HAP-1 (cell line): Measurements from ENCODE around the gene FBXO42.
"Not testable (repeated sequence)": the region's sequence is repeated elsewhere in the genome, so short reads cannot be mapped to it uniquely, and the experiment has no call there.

Experiments
- DNase-seq, 2 experiments: peaks; one replicate each; pipeline ENCODE4 v3.0.0-alpha.2; 2016 to 2020; ENCODE audit warnings: low spot score in 2 of 2
- H3K27me3 ChIP-seq: fragments of 250-450 bp; sonication (Bioruptor Pico); 2 replicates; pipeline ENCODE4 v1.5.1; 2020; ENCODE audit warnings: low read depth, mild to moderate bottlenecking, moderate library complexity
- H3K36me3 ChIP-seq: fragments of 250-450 bp; sonication (Bioruptor Pico); replicated peaks from 2 replicates; pipeline ENCODE4 v1.5.1; 2020; ENCODE audit warnings: mild to moderate bottlenecking
- H3K4me1 ChIP-seq: fragments of 250-450 bp; sonication (Bioruptor Pico); 2 replicates; pipeline ENCODE4 v1.5.1; 2020; ENCODE audit warnings: mild to moderate bottlenecking
- H3K4me3 ChIP-seq: fragments of 250-450 bp; sonication (Bioruptor Pico); 2 replicates; pipeline ENCODE4 v1.5.1; 2020; ENCODE audit warnings: mild to moderate bottlenecking, moderate library complexity
- H3K9me3 ChIP-seq: fragments of 250-450 bp; sonication (Bioruptor Pico); 2 replicates; pipeline ENCODE4 v1.5.1; 2020; ENCODE audit warnings: mild to moderate bottlenecking, moderate library complexity
- in situ Hi-C: fragments of 300-500 bp; cut with MboI; formaldehyde crosslinking; loops from 3 replicates; pipeline ENCODE4 v1.14.3; 2020; ENCODE audit warnings: low sequenced_read_pairs, inconsistent platforms, mixed read lengths

The FBXO42 gene

GRCh38 chr1:16230744-16231143 lies 121.5 kb downstream of the FBXO42 start:
- Histone ChIP-seq H3K36me3 (no peaks in the 10 kb centered on the region; the same call in 1 of the 2 replicates), H3K27me3 (no peaks in the 10 kb centered on the region), H3K4me1 (no peaks in the 10 kb centered on the region), H3K4me3 (no peak overlapping the region), H3K9me3 (no peaks in the 10 kb centered on the region)
- DNase-seq, result no peak
- in situ Hi-C loops, result no loop called here

- Histone ChIP-seq H3K4me1 (no peaks in the 10 kb centered on the region), H3K9me3 (no peaks in the 10 kb centered on the region), H3K36me3 (no peaks in the 10 kb centered on the region; the same call in 1 of the 2 replicates), H3K4me3 (no peak overlapping the region), H3K27me3 (no peaks in the 10 kb centered on the region)
- in situ Hi-C loops, result no loop called here
- no peak for DNase-seq
Measured at GRCh38 chr1:16229976-16230740, 122.1 kb downstream of the FBXO42 start.

GRCh38 chr1:16226490-16227179 lies 125.6 kb downstream of the FBXO42 start:
- DNase-seq, result no peak
- in situ Hi-C loops, result no loop called here
- no peaks in the 10 kb centered on the region for H3K9me3 ChIP-seq
- no peaks in the 10 kb centered on the region for H3K27me3 ChIP-seq
- H3K4me3 ChIP-seq, result no peak overlapping the region
- no peaks in the 10 kb centered on the region for H3K36me3 ChIP-seq
- H3K4me1 ChIP-seq, result no peaks in the 10 kb centered on the region

GRCh38 chr1:16226129-16226489 lies 126.2 kb downstream of the FBXO42 start:
- in situ Hi-C loops, result no loop called here
- H3K36me3 ChIP-seq, result no peaks in the 10 kb centered on the region
- no peak overlapping the region for H3K4me3 ChIP-seq
- H3K4me1 ChIP-seq, result no peaks in the 10 kb centered on the region
- no peak for DNase-seq
- no peaks in the 10 kb centered on the region for H3K9me3 ChIP-seq
- no peaks in the 10 kb centered on the region for H3K27me3 ChIP-seq

- in situ Hi-C loops, result no loop called here
- Histone ChIP-seq H3K4me1 (no peaks in the 10 kb centered on the region), H3K27me3 (no peaks in the 10 kb centered on the region), H3K36me3 (no peaks in the 10 kb centered on the region), H3K4me3 (no peak overlapping the region), H3K9me3 (no peaks in the 10 kb centered on the region)
- no peak for DNase-seq
Measured at GRCh38 chr1:16224472-16224871, 127.8 kb downstream of the FBXO42 start.

GRCh38 chr1:16222716-16223115 lies 129.6 kb downstream of the FBXO42 start:
- H3K4me1 ChIP-seq, H3K9me3 ChIP-seq, in situ Hi-C loops, H3K4me3 ChIP-seq, H3K27me3 ChIP-seq, DNase-seq, H3K36me3 ChIP-seq: not testable (repeated sequence)

- Histone ChIP-seq H3K4me1 (peaks cover 3% of the 10 kb centered on the region; the same call in 1 of the 2 replicates), H3K4me3 (no peak overlapping the region), H3K9me3 (no peaks in the 10 kb centered on the region), H3K36me3 (no peaks in the 10 kb centered on the region), H3K27me3 (no peaks in the 10 kb centered on the region)
- DNase-seq, result no peak
- in situ Hi-C loops, result no loop called here
Measured at GRCh38 chr1:16221499-16221898, 130.8 kb downstream of the FBXO42 start.

GRCh38 chr1:16219968-16220500 lies 132.2 kb downstream of the FBXO42 start:
- no peaks in the 10 kb centered on the region for H3K27me3 ChIP-seq
- no peaks in the 10 kb centered on the region for H3K9me3 ChIP-seq
- peaks cover 3% of the 10 kb centered on the region; the same call in 1 of the 2 replicates for H3K4me1 ChIP-seq
- DNase-seq, result no peak
- no peak overlapping the region for H3K4me3 ChIP-seq
- H3K36me3 ChIP-seq, result no peaks in the 10 kb centered on the region
- in situ Hi-C loops, result no loop called here

GRCh38 chr1:16218674-16219071 lies 133.6 kb downstream of the FBXO42 start:
- in situ Hi-C loops, result no loop called here
- no peak for DNase-seq
- H3K36me3 ChIP-seq, result no peaks in the 10 kb centered on the region
- H3K27me3 ChIP-seq, result no peaks in the 10 kb centered on the region
- H3K9me3 ChIP-seq, result no peaks in the 10 kb centered on the region
- H3K4me3 ChIP-seq, result no peak overlapping the region
- H3K4me1 ChIP-seq, result peaks cover 3% of the 10 kb centered on the region; the same call in 1 of the 2 replicates

- in situ Hi-C loops, result no loop called here
- Histone ChIP-seq H3K4me1 (peaks cover 3% of the 10 kb centered on the region; the same call in 1 of the 2 replicates), H3K27me3 (no peaks in the 10 kb centered on the region), H3K9me3 (no peaks in the 10 kb centered on the region), H3K4me3 (no peak overlapping the region), H3K36me3 (no peaks in the 10 kb centered on the region)
- no peak for DNase-seq
Measured at GRCh38 chr1:16218014-16218673, 134.1 kb downstream of the FBXO42 start.

- Histone ChIP-seq H3K4me3 (peak overlapping the region; percentile 18), H3K4me1 (peaks cover 3% of the 10 kb centered on the region; the same call in 1 of the 2 replicates), H3K36me3 (no peaks in the 10 kb centered on the region), H3K27me3 (no peaks in the 10 kb centered on the region), H3K9me3 (no peaks in the 10 kb centered on the region)
- DNase-seq, result peak; percentile 92 to 99
- in situ Hi-C loops, result no loop called here
Measured at GRCh38 chr1:16217061-16217785, 135.1 kb downstream of the FBXO42 start.

- Histone ChIP-seq H3K9me3 (no peaks in the 10 kb centered on the region), H3K4me1 (peaks cover 3% of the 10 kb centered on the region; the same call in 1 of the 2 replicates), H3K4me3 (no peak overlapping the region), H3K36me3 (no peaks in the 10 kb centered on the region), H3K27me3 (no peaks in the 10 kb centered on the region)
- in situ Hi-C loops, result no loop called here
- peak in 1 of 2 experiments; percentile 84 for DNase-seq
Measured at GRCh38 chr1:16215882-16216753, 136.2 kb downstream of the FBXO42 start.
